HG02610 (cell line): ENCODE measurements around the gene TNFSF12.
"Not testable (repeated sequence)": the region's sequence is repeated elsewhere in the genome, so short reads cannot be mapped to it uniquely, and the experiment has no call there.

Source experiments
- ATAC-seq: cut with Tn5 transposase; IDR thresholded peaks from one replicate; pipeline ENCODE4 v1.9.1; 2021; ENCODE audit warnings: mild to moderate bottlenecking, moderate library complexity; ENCODE audit not compliant: unreplicated experiment

TNFSF12 gene

DNA sequence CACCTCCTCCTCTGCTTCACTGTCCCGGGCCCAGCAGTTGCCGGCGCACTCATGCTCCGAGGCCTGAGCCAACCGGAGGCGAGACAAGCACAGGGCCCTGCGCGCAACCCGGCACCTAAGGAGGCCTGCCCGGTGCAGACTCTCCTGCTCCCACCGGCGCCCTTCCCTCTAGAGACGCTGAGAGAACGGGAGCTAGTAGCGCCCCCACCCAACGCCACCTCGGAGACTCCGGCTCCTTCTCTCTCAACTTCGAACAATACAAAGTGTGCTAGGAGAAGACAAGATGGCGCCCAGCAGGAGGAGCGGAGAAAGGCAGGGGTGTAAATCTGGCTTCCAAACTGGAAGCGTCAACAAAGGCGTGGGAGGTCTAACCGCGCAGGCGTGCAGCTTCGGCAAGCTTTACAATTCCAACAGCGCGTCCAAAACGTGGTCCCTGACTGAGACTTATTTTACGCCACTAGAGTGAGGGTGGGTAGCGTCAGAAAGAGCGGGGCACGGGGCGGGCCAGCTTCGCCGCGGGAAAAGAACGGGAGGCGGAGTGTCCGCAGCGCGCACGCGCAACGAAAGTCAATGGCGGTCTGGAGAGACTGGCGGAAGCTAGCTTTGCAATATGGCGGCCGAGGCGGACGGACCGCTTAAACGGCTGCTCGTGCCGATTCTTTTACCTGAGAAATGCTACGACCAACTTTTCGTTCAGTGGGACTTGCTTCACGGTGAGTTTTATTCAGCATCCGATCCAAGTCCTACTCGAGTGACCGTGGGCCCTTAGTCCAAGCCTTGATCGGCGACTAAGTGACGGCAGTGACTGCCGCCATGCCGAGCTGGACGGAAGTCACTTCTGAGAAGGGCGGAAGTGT, 34.6 kb downstream of the TNFSF12 start, which contains the start of gene MPDU1:
Gene MPDU1, plus strand, starts transcription at position 600 of the 857 bp plus-strand sequence. Its CDS starts 11 bp downstream, at position 611.
- peak; percentile 58 for ATAC-seq

DNA sequence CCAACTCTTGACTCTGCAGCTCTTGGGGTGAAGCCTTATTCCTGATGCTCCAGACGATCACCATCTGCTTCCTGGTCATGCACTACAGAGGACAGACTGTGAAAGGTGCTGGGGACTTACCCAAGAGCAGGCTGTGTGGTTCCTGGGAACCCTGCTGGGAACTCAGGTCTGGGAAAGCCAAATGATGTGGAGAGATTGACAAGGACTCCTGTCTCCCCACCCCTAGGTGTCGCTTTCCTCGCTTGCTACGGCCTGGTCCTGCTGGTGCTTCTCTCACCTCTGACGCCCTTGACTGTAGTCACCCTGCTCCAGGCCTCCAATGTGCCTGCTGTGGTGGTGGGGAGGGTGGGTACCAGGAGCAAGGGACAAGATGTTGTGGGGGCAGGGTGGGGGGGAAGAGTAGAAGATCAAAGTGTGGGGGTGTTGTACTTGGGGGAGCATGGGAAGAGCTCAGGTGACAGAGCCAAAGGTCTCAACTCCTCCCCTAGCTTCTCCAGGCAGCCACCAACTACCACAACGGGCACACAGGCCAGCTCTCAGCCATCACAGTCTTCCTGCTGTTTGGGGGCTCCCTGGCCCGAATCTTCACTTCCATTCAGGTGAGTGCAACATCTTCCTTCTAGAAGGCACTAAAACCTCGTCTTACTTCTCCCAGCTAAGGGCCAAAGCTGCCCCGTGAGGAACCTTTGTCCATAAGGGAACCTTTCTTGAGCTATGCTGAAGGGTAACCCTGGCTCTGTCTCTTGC, 38.0 kb downstream of the TNFSF12 start:
- ATAC-seq: no peak

DNA sequence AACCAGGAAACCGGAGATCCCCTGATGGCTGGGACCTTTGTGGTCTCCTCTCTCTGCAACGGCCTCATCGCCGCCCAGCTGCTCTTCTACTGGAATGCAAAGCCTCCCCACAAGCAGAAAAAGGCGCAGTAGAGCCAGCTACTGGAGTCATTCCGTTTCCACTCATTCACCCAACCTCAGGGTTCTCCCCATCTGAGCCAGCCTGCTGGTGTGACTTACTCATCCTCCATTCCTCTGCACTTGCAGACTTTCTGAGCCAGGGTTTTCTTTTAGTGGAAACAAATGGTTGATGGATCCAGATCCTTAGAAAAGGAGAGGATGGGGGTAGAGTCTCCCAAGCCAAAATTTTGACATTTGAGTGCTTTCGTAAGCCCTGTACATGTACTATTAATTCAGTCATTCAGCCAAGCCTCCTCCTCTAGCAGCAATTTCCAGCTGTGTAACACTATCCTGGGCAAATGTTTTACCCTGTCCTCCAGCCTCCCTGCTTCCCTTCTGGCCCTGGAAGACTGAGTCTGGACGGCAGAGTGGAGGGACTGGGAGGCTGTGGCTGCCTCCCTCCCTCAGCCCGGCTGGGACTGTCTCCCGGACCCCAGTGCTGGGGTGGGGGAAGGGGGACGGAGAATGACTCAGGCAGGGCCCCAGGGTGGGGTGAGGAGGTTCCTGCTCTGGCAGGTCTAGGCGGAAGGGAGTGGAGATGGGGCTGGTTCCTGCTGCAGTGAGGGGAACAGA, 38.7 kb downstream of the TNFSF12 start:
- ATAC-seq: no peak

DNA sequence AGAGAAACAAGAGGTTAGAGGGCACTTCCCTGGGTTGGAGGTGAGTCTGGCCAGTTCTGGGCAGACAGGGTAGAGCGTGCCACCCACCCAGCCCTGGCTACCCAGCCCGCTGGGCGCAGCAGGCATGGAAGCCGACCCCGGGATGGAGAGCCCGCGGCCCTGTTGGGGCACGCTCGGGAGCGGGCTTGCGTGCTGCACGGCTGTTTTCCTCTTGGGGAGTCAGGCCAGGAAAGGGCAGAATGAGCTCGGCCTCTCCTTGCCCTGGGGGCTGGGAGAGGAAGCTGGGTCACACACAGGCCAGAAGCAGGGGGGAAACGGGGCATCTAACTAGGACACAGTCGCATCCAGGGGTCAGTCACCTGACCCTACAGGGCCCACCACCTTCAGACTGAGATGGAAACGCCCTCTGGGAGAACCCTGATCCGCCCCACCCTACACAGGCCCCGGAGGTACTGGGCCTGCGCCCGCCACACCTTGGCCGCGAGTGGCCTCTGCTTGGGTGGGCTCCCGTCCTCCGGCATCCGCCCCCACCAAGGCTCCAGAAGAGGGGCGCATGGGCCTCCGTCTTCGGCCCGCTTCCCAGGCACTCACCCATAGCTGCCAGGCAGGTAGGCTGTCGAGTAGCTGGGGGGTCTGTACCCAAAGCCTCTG, 39.8 kb downstream of the TNFSF12 start:
- ATAC-seq: no peak

DNA sequence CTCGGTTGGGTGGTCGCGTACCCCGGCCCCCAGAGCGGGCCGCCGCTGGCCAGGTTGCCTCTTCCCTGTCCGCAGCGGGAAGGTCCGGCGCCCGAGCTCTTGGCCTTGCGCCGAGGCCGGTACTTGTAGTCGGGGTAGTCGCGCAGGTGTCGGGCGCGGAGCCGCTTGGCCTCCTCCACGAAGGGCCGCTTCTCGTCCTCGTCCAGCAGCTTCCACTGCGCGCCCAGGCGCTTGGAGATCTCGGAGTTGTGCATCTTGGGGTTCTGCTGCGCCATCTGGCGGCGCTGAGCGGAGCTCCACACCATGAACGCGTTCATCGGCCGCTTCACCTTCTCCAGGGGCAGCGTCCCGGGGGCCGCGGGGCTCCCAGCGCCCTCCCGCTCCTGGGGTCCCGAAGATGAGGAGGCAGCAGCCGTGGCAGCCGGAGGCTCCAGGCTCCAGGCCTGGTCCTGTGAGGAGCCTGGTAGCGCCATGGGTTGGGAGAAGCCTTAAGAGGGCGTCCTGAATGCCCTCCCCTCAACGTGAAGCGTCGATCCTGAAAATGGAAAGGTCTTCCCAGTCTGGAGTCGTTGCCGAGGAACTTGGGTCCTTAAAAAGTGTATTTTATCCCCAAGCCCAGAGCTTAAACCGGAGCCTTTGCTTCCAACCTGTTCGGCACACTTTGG, 40.5 kb downstream of the TNFSF12 start:
- ATAC-seq: no peak

DNA sequence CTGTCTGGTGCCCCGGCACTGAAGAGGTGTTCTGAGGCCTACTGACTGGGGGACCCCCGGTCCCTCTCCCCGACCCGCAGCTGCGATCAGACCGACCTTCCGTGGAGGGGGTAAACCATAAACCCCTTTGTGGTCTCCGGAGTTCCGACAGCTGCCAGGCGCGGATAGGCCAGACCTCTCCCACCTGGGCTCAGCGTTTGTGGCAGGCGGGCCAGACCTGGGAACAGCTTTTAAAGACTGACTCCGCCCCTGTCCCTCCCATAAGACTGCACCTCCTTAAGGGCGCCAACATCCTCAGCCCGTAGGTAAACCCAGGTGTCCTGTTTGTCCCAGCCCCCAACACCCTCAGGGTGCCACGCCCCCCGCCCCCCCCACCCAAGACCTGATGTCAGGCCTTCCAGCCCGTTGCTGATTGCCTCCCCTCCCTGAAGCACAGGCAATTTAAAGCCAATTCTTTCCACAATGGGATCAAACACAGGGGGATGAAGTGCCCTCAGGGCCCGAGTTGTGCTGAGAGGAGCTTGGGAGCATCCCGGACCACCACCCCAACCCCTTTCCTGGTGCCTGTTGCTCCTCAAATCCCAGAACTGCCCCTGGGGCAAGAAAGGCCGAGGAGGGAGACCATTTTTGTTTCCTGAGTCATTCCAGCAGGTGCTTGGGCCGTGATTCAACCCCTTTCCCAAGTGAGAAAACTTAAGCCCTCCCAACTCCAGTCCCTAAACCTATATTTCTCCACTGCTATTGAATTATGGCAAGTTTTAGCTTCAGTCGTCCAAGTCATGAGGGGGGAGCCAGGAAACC, 41.2 kb downstream of the TNFSF12 start, which contains the start of gene SOX15:
Gene SOX15, minus strand, starts transcription at position 204 of the 801 bp plus-strand sequence. CDS start 418 bp downstream, outside the sequence.
- no peak for ATAC-seq

DNA sequence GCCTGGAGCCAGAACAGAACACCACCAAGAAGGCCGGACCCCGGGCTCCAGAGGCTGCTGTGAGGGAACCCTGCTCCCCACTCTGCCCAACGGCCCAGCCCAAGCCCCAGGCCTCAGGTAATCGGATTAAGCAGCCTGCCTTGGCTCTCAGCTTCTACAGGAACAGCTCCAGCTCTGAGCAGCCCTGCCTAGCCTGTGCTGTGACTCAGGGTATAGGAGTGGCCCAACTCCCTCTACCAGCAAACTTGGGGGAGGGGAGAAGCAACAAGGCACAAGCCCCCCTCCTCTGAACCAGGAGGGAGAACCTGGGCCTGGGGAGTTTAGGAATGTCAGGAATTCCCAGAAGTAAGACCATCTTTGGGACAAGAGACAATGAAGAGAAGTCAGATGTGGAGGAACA, 41.9 kb downstream of the TNFSF12 start:
- ATAC-seq: no peak

DNA sequence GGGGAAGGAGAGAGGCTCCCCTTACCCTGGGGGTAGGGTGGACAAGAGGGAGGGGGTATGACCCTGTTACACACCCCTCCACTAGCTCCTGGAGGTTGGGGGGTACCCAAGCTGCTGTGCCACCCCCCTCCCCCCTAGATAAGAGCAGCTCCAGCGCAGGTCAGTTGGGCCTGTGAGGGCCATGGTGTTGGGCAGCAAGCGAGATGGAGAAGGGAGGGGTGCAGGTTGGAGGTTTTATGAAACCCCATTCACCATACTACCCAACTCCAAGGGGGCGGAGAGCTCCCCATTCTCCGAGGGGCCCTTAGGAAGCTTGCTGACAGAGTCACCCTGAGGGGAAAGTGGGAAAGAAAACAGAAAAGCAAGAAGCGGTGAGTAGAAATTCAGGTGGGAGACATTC, 42.7 kb downstream of the TNFSF12 start:
- ATAC-seq: no peak

DNA sequence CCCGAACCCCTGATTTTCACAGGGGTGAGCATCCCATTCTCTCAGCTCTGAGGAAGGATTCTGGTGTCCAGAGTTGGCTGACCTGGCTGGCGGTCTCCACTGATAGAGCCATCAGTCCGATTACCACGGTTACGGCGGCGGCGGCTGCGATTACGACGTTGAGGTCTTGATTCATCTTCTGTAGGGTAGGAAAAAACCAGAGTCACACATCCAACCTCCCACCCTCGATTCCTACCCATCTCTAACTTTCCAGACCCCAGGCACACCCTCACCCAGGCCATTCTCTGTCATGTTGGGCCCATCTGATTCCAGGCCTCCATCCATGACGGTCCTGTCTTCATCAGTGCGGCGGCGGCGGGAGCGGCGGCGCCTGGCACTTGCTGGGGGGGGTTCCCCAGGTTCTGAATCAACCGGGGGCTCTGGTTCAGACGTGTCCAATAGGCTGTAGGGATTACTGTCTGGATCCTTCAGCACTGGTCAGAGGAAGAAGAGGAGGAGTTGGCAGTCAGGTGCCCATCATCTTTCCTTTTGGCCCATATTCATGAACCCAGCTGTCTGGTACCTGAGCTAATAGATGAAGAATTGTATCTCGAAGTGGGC, 43.7 kb downstream of the TNFSF12 start:
- ATAC-seq: no peak

DNA sequence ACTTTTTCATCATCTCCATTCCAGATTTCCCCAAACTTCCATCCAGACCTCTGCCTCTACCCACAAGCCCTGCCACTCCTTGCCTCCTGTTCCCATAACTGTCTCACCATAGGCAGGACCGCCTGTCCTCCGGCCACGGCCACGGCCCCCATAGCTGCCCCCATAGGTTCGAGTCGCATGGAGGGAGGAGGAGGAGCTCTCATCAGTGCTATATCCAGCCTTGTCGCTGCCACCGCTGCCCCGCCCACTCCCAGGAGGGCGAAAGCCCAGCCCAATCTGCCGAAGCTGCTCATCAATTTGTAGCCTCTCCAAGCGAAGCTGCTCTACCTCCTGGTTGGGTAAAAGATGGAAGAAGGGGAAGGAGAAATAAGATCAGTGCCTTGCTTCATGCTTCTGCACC, 44.4 kb downstream of the TNFSF12 start:
- no peak for ATAC-seq

DNA sequence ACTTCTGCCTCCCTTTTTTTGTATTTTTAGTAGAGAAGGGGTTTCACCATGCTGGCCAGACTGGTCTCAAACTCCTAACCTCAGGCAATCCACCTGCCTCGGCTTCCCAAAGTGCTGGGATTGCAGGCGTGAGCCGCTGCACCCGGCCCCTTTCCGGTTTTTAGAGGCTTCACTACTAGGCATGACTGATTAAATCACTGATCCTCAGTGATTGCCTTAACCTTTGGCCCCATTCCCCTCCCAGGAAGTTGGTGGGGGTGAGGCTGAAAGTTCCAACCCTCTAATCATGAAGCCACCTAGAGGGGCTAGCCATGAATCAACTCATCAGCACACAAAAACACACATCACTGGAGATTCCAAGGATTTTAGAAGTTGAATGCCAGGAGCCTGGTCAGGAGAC, 48.7 kb downstream of the TNFSF12 start:
- ATAC-seq: not testable (repeated sequence)

DNA sequence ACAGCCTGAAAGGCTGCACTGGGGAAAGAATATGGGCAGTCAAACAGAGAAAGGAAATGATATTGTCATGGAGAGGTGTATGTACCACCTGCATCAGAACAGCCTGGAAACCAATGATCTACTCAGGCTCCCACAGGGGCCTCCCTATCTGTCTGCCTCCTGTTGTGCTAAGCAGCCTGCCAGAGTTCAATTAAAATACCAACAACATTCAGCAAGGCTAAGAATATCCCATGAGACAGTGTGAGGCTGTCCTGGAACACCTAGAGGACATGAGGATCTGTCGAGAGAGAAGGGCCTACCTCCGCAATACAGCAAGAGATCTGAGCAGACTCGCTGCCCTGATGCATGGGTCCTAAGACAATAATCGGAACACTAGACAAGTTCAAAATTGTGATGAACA, 57.4 kb downstream of the TNFSF12 start:
- no peak for ATAC-seq
